ENCODE data around the gene KRT6A. TPM values are rescaled to one million over a fixed set of nuclear protein-coding genes. Genes with fewer than 3 reads are reported as not detected.

Gene KRT6A
- total and polyA plus RNA-seq, 2 donors (not counting 1 experiment from before 2014, with no cell fraction given), result not detected

GRCh38 chr12:52517005-52517835 is 24.2 kb upstream of the KRT6A start:
- Mint-ChIP-seq H3K9me3 (ENCODE audit: insufficient read depth) (no peaks in the 10 kb centered on the region), H3K4me1 (no peaks in the 10 kb centered on the region), H3K4me3 (no peak overlapping the region), H3K27ac (no peak overlapping the region), H3K27me3 (peaks cover 18% of the 10 kb centered on the region)
- no peaks in the 10 kb centered on the region for H4K20me1 ChIP-seq (ENCODE audit: control insufficient read depth, insufficient read depth, low read length, poor library complexity, severe bottlenecking)
- CTCF ChIA-PET, result no interaction called here
- H3K27me3 ChIP-seq (replicated peaks in 1 of 4; ENCODE audit: control extremely low read depth in 1 of 4, control insufficient read depth in 3 of 4, insufficient read depth in 4 of 4, low read length in 3 of 4), result no peaks in the 10 kb centered on the region
- H3K27ac ChIP-seq (ENCODE audit: low read length in 2 of 2), result no peak overlapping the region
- no peak overlapping the region for H2AFZ ChIP-seq (ENCODE audit: insufficient read depth, low read depth, low read length, poor library complexity, severe bottlenecking)
- H3K4me1 ChIP-seq (ENCODE audit: control insufficient read depth in 2 of 2, insufficient read depth in 2 of 2, low read length in 2 of 2), result no peaks in the 10 kb centered on the region
- H3K36me3 ChIP-seq (replicated peaks in 1 of 2; ENCODE audit: control extremely low read depth in 1 of 2, control insufficient read depth in 1 of 2, extremely low read depth in 1 of 2, insufficient read depth in 2 of 2, low read length in 1 of 2), result no peaks in the 10 kb centered on the region
- DNase-seq (no peak), ATAC-seq (ENCODE audit: low read depth) (no peak)
- POLR2A ChIA-PET, result no interaction called here
- TF ChIP-seq EZH2 (IDR thresholded peaks at IDR 0.05; ENCODE audit: borderline replicate concordance, insufficient read depth, low read depth, low read length, poor library complexity, severe bottlenecking) (no peak), CTCF (IDR thresholded peaks at IDR 0.05) (no peak)
- no peak overlapping the region for H3K4me3 ChIP-seq (ENCODE audit: control extremely low read depth in 1 of 5, extremely low read depth in 1 of 5, insufficient read depth in 1 of 5, low read depth in 2 of 5, low read length in 4 of 5)
- H3K4me2 ChIP-seq (replicated peaks; ENCODE audit: low read depth, low read length, poor library complexity, severe bottlenecking), result no peak overlapping the region
- H3K9ac ChIP-seq (ENCODE audit: low read length), result no peak overlapping the region
- H3K79me2 ChIP-seq (ENCODE audit: control insufficient read depth, insufficient read depth, low read length), result no peaks in the 10 kb centered on the region
- peaks cover 0 to 5% (median 0%) of the 10 kb centered on the region in 3 donors for H3K9me3 ChIP-seq (ENCODE audit: control extremely low read depth in 1 of 3, control insufficient read depth in 2 of 3, insufficient read depth in 1 of 3, low read length in 2 of 3)
- intact Hi-C loops (cut with micrococcal nuclease), result no loop called here
- 91% methylated on average over 11 of the region's 14 CpGs for WGBS (ENCODE audit: insufficient coverage)

Data from B cell (primary cell).